NCI-H128 (cell line): ENCODE data around the gene PNPLA2.

Source experiments
- DNase-seq: peaks from one replicate; lab custom pipeline; 2025; ENCODE audit not compliant: unreplicated experiment; lab: John Stamatoyannopoulos, UW

PNPLA2 gene, protein sequence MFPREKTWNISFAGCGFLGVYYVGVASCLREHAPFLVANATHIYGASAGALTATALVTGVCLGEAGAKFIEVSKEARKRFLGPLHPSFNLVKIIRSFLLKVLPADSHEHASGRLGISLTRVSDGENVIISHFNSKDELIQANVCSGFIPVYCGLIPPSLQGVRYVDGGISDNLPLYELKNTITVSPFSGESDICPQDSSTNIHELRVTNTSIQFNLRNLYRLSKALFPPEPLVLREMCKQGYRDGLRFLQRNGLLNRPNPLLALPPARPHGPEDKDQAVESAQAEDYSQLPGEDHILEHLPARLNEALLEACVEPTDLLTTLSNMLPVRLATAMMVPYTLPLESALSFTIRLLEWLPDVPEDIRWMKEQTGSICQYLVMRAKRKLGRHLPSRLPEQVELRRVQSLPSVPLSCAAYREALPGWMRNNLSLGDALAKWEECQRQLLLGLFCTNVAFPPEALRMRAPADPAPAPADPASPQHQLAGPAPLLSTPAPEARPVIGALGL

DNA sequence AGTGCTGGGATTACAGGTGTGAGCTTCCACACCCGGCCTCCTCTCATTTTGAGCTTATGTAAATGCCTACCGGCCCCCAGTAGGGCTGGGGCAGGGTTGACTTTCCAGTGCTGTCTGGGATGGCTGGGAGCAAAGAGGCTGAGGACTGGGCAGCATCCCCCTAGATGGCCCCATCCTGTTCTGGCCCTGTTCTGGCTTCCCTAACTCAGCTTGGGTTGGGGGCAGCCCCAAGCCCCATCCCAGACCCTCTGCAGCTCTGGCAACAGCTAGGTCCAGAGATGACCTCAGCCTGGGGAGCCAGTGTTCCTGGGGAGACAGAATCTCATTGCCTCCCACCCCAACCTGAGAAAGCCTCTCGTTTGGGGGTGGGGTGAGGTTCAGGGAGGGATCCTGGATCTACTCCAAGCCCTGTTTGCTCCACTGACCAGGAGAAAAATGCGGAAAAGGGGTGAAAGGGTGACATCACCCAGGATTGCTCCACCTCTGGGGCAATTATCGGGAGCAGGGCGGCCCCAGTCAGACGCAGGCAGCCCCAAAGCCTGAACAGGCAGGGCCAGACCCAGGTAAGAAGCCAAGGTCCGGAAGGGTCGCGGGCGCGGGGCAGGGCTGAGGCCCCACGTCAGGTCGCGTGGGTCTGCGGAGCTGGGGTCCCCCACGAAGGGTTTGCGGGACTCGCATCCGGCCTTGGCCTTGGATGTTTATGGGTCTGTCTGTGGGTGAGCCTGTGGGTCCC lies at the start of gene PNPLA2:
PNPLA2 (plus strand) TSS at position 519 of the 733 bp plus-strand sequence. CDS start 805 bp downstream, outside the sequence.
- DNase-seq: no peak

- DNase-seq: no peak
Observed at GRCh38 chr11:769887-770641, 48.6 kb upstream of the PNPLA2 start.

GRCh38 chr11:770642-771616 lies 47.8 kb upstream of the PNPLA2 start:
- no peak for DNase-seq

GRCh38 chr11:771617-772204 lies 47.0 kb upstream of the PNPLA2 start:
- DNase-seq: no peak

GRCh38 chr11:772429-773390 lies 46.0 kb upstream of the PNPLA2 start:
- DNase-seq: no peak

GRCh38 chr11:773425-773824 lies 45.3 kb upstream of the PNPLA2 start:
- no peak for DNase-seq

DNA sequence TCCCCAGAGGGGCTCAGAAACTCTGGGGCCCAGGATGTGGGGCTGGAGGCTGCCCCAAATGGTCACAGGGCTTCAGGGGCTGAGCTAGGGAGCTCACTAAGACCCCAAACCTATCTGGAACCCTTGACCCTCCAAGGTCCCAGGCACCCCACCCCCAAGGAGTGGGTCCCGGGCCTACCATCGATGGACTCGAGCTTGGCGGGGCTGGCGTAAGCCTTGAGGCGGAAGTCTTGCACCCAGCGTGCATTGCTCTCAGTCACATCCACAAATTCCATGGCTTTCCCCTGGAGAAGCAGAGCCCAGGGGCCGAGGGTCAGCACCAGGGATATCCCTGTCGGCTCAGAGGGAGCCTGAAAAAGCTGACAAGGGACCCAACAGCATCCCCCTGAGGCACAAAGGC lies 44.9 kb upstream of the PNPLA2 start:
- no peak for DNase-seq

DNA sequence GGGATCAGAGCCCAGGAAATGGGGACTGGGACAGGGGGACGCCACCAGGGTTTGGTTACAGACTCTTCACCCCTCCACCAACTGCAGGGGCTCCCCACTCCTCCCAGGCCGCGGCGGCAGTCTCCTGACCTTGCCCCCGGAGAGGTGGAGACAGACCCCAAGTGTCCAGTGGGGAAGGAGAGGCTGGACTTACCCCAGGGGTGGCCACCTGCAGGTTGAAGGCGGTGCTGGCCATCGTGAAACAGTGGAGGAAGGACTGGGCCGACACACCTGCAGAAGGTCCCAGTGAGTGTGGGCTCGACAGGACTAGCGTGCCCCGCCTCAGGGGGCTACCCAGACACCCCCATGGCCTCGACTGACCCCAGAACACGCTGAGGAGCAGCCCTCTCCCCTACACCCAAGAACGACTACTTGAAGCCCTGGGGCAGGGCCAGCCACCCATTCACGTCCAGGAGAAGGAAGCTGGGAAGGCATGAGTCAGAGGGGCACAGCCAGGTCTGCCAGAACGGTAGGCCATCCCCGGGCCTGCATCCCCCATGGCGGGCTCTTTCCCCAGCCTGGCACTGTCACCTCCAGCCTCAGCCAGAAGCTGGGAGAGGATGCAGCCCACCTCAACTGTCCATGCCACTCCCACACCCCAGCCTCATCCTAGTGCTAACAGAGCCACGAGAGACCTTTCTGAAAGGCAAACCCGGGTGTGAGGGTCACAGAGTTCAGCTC lies 43.7 kb upstream of the PNPLA2 start:
- DNase-seq: no peak

DNA sequence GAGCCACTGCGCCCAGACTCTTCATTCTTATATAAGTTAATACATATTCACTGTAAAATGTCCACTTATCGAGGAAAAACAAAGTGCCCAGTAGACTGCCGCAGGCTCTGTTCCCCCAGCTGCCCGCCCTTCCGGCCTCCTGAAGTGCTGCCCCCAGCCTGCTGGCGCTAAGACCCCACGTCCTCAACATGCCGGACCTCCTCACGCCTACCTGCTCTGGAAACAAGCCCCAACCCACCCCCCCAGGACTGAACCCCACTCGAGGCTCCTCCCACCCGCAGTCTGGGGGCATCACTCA lies 42.5 kb upstream of the PNPLA2 start:
- DNase-seq: no peak

DNA sequence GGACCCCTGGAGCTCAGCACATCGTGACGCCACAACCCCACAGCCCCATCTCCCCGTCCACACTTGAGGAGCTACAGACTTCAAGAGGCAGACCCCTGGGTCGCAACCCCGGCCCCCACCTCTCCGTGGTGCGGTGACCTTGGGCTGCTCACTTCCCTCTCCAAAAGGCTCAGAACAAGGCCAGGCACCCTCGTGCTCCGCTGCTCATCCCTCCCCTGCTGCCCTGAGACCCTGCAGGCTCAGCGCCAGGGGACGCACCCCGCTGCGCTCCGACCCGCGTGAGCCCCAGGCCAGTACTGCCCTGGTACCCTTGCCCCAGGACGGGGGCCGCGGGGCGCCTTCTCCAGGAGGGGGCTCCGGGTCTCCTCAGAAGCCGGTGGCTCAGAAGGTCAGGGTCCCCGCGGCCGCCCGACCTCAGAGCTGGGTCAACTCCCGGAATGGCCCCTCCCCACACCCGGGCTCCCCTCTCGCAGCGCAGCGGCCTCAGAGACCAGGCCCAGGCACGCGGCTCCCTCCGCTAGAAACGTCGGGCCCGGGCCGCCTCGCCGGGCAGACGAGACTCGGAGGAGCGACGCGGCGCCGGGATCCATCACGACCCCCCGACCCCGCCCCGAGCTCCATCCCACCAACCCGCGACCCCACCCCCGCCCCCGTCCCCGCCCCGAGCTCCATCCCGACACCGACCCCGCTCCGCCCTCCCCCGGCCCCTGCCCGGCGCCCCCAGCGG lies 42.0 kb upstream of the PNPLA2 start:
- no peak for DNase-seq

DNA sequence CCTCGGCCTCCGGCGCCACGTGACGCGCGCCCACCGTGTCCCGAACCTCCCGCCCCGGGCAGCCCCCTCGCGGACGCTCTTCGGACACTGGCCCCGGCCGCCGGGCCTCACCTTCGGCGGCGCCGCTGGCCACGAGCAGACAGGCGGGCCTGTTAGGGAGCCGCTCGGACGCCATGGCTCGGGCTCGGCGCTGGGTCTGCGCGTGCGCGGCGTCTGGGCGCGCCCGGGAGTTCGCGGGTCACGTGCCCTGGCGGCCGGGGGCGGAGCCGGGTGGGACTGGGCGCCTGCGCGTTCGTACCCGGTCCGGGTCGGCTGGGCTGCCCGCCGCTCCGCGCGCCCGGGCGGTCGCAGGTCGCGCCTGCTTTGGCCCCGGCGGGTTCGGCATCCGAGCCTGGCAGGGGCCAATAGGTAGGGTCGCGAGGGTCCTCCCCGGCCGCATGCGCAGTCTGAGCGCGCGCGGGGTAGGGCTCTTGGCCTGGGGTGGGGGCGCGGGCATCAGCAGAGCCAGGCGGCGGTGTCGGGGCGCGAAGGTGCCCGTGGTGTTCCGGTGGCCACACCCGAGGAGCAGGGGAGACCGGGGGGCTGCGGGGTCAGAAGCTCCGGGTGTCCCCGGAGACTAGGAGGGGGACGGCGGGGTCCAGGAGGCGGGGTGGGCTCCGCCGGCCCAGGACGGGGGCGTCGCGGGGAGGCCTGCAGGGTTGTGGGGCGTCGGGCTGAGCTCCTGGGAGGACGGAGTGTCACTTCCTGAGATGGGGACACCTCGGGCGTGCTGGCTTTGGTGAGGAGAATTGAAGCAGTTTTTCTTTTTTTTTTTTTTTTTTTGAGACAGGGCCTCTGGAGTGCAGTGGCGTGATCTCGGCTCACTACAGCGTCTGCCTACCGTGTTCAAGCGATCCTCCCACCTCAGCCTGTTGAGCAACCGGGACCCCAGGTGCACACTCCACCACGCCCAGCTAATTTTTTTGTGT lies 41.1 kb upstream of the PNPLA2 start, which contains the start of gene GATD1:
GATD1 (minus strand) TSS at position 200 of the 968 bp plus-strand sequence; CDS start at position 175, 25 bp downstream.
- peak; percentile 62 for DNase-seq

DNA sequence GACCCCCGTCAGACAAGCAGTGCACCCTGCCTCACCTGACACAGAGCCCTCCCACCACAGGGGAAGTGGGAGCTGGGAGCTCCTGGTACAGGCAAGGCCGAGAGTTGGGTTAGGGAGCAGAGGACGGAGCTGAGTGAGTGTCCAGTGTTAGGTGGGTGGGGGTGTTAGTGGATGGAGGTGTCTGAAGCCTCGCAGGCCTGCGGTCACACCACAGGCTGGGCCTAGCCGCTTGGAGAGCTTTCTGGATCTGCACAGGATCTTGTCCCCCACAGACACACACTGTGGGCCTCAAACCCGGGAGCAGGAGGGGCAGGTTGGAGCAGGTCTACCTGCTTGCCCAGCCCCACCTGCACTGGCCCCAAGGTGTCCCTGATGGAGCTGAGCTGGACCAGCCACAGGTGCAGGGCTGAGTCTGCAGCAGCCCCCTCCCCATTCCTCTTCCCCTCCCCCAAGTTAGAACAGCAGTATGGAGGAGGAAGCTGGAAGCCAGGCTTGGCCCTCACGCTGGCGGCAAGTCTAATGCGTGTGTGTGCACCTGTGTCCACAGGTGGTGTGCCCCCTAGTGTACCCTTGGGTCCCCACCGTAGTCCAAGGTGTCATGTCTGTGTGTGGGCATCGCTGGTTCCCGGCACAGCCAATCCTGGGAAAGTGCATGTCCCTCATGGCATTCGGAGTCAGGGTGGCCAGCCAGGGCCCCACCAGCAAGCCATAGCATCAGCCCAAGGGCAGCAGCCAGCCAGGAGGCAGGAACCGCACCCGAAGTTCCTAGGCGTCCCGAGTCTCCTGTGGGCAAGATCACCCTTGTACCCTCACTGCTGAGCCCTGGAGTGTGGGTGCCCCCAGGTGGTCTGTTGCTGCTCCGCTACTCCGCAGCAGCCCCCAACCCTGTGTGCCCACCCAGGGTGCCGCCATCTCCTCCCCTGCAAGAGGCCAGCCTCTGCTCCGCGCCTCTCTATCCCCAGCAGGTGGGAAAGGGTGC lies 39.4 kb upstream of the PNPLA2 start:
- DNase-seq: no peak

- no peak for DNase-seq
Observed at GRCh38 chr11:779955-780532, 38.7 kb upstream of the PNPLA2 start.

DNA sequence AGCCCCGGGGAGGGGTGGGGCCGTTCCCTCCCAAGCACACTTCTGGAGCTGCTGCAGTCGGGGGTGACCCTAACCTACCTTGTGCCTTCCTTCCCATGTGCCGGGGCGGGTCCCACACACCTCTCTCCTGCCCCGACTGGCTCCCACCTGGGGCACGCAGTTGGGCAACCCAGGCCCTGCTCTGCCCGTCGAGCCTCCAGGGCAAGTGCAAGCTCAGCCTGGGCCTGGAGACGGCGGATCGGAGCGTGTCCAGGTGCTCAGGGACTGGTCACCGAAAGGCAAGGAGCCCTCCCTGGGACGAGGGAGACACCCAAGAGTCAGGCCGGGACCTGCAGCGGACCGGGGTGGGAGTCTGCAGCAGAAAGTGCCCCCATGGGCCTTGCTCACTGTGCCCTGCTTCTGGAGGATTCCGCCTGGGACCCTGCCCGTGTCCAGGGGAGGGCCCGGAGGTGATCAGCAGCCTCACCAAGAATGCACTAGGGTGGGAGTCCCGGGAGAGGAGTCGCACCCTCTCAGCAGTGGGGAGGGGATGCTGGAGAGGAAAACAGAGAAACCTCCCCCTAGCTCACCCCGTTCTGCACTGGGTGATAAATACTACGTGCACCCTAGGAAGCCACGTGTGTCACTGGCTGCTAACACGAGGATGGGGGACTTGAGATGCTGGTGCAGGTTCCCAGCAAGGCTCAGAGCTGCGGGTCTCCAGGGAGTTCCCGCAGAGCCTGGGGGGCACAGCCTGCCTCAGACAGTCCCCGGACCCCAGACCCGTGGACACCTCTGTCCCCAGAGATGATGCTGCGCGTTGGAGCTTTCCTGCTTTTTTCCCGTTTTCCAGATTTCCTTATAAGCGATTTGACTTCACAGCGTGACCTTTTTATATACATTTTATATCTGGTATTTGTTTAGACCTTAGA lies 36.2 kb upstream of the PNPLA2 start:
- no peak for DNase-seq
